ENCODE data around the gene LOC101059915.
"Not testable (repeated sequence)": the region's sequence is repeated elsewhere in the genome, so short reads cannot be mapped to it uniquely, and the experiment has no call there.

Gene LOC101059915

GRCh38 chrX:71668248-71668595 is 876 bp downstream of the LOC101059915 start:
- TF ChIP-seq CTCF (IDR thresholded peaks at IDR 0.05) = no peak
- no peak overlapping the region for H3K4me2 ChIP-seq (replicated peaks; ENCODE audit: extremely low read depth, low read length, poor library complexity, severe bottlenecking)
- H3K36me3 Mint-ChIP-seq = no peaks in the 10 kb centered on the region
- WGBS (ENCODE audit: insufficient coverage) = 99% methylated on average over 11 of the region's 16 CpGs
- H3K9me3 Mint-ChIP-seq = no peaks in the 10 kb centered on the region
- H3K36me3 ChIP-seq (replicated peaks in 1 of 2; ENCODE audit: control insufficient read depth in 1 of 2, insufficient read depth in 2 of 2, low read length in 2 of 2) = no peaks in the 10 kb centered on the region
- H3K27ac Mint-ChIP-seq = peak overlapping the region in 1 of 7 donors; percentile 19
- no peaks in the 10 kb centered on the region for H3K79me2 ChIP-seq (ENCODE audit: insufficient read depth, low read length)
- no peaks in the 10 kb centered on the region for H3K9me3 ChIP-seq (replicated peaks in 1 of 2; ENCODE audit: control insufficient read depth in 1 of 2, insufficient read depth in 1 of 2, low read length in 2 of 2)
- H3K4me1 ChIP-seq (ENCODE audit: control insufficient read depth in 1 of 2, insufficient read depth in 2 of 2, low read length in 2 of 2) = no peaks in the 10 kb centered on the region
- H3K27ac ChIP-seq (ENCODE audit: low read depth in 1 of 2, low read length in 2 of 2) = no peak overlapping the region
- H2AFZ ChIP-seq (ENCODE audit: insufficient read depth, low read depth, low read length, poor library complexity, severe bottlenecking) = no peak overlapping the region
- H4K20me1 ChIP-seq (ENCODE audit: insufficient read depth, low read length) = no peaks in the 10 kb centered on the region
- H3K4me3 Mint-ChIP-seq = no peak overlapping the region
- peaks cover 8 to 29% (median 19%) of the 10 kb centered on the region in 3 donors for H3K27me3 Mint-ChIP-seq (ENCODE audit: low read depth in 3 of 3)
- no peak overlapping the region for H3K9ac ChIP-seq (ENCODE audit: insufficient read depth, low read length, poor library complexity, severe bottlenecking)
- H3K4me1 Mint-ChIP-seq = peaks cover 9% of the 10 kb centered on the region
- no peaks in the 10 kb centered on the region for H3K27me3 ChIP-seq (ENCODE audit: control insufficient read depth in 2 of 2, insufficient read depth in 2 of 2, low read length in 2 of 2)
- no peak for DNase-seq
- intact Hi-C loops (cut with micrococcal nuclease) = no loop called here
- H3K4me3 ChIP-seq (replicated peaks in 1 of 3; ENCODE audit: low read depth in 2 of 3, low read length in 3 of 3) = no peak overlapping the region

GRCh38 chrX:71669492-71669891 is 2.1 kb downstream of the LOC101059915 start:
- Mint-ChIP-seq H3K4me3 (no peak overlapping the region), H3K36me3 (no peaks in the 10 kb centered on the region), H3K27ac (no peak overlapping the region), H3K9me3 (no peaks in the 10 kb centered on the region), H3K4me1 (peaks cover 7% of the 10 kb centered on the region), H3K27me3 (ENCODE audit: low read depth in 3 of 3) (peaks cover 7 to 29% (median 18%) of the 10 kb centered on the region in 3 donors)
- Histone ChIP-seq H3K27ac (ENCODE audit: low read depth in 1 of 2, low read length in 2 of 2) (no peak overlapping the region), H3K79me2 (ENCODE audit: insufficient read depth, low read length) (no peaks in the 10 kb centered on the region), H3K4me1 (ENCODE audit: control insufficient read depth in 1 of 2, insufficient read depth in 2 of 2, low read length in 2 of 2) (no peaks in the 10 kb centered on the region), H3K36me3 (replicated peaks in 1 of 2; ENCODE audit: control insufficient read depth in 1 of 2, insufficient read depth in 2 of 2, low read length in 2 of 2) (no peaks in the 10 kb centered on the region), H3K9ac (ENCODE audit: insufficient read depth, low read length, poor library complexity, severe bottlenecking) (no peak overlapping the region), H2AFZ (ENCODE audit: insufficient read depth, low read depth, low read length, poor library complexity, severe bottlenecking) (no peak overlapping the region), H3K4me2 (replicated peaks; ENCODE audit: extremely low read depth, low read length, poor library complexity, severe bottlenecking) (no peak overlapping the region), H3K4me3 (replicated peaks in 1 of 3; ENCODE audit: low read depth in 2 of 3, low read length in 3 of 3) (no peak overlapping the region), H3K27me3 (ENCODE audit: control insufficient read depth in 2 of 2, insufficient read depth in 2 of 2, low read length in 2 of 2) (no peaks in the 10 kb centered on the region), H3K9me3 (replicated peaks in 1 of 2; ENCODE audit: control insufficient read depth in 1 of 2, insufficient read depth in 1 of 2, low read length in 2 of 2) (no peaks in the 10 kb centered on the region), H4K20me1 (ENCODE audit: insufficient read depth, low read length) (no peaks in the 10 kb centered on the region)
- no CpG with 5 or more reads among the region's 13 CpGs for WGBS (ENCODE audit: insufficient coverage)
- DNase-seq = no peak
- TF ChIP-seq CTCF (IDR thresholded peaks at IDR 0.05) = no peak
- intact Hi-C loops (cut with micrococcal nuclease) = no loop called here

GRCh38 chrX:71669947-71670346 is 2.6 kb downstream of the LOC101059915 start:
- H3K27ac Mint-ChIP-seq; H3K4me1 ChIP-seq (ENCODE audit: control insufficient read depth in 1 of 2, insufficient read depth in 2 of 2, low read length in 2 of 2); H3K27ac ChIP-seq (ENCODE audit: low read depth in 1 of 2, low read length in 2 of 2); H3K9me3 Mint-ChIP-seq; H4K20me1 ChIP-seq (ENCODE audit: insufficient read depth, low read length); DNase-seq; H3K4me1 Mint-ChIP-seq; H2AFZ ChIP-seq (ENCODE audit: insufficient read depth, low read depth, low read length, poor library complexity, severe bottlenecking); H3K4me3 Mint-ChIP-seq; H3K9me3 ChIP-seq (replicated peaks in 1 of 2; ENCODE audit: control insufficient read depth in 1 of 2, insufficient read depth in 1 of 2, low read length in 2 of 2); H3K79me2 ChIP-seq (ENCODE audit: insufficient read depth, low read length); H3K9ac ChIP-seq (ENCODE audit: insufficient read depth, low read length, poor library complexity, severe bottlenecking); H3K4me3 ChIP-seq (replicated peaks in 1 of 3; ENCODE audit: low read depth in 2 of 3, low read length in 3 of 3); intact Hi-C loops (cut with micrococcal nuclease); H3K36me3 ChIP-seq (replicated peaks in 1 of 2; ENCODE audit: control insufficient read depth in 1 of 2, insufficient read depth in 2 of 2, low read length in 2 of 2); H3K4me2 ChIP-seq (replicated peaks; ENCODE audit: extremely low read depth, low read length, poor library complexity, severe bottlenecking); H3K27me3 ChIP-seq (ENCODE audit: control insufficient read depth in 2 of 2, insufficient read depth in 2 of 2, low read length in 2 of 2); H3K36me3 Mint-ChIP-seq: not testable (repeated sequence)
- peaks cover 7 to 29% (median 15%) of the 10 kb centered on the region in 3 donors for H3K27me3 Mint-ChIP-seq (ENCODE audit: low read depth in 3 of 3)
- WGBS (ENCODE audit: insufficient coverage) = no CpG with 5 or more reads among the region's 10 CpGs
